WERI-Rb-1 (cell line): ENCODE measurements around the gene SMIM38.

Experiments used
- DNase-seq: peaks from one replicate; pipeline ENCODE4 v3.0.0-alpha.2; 2020
- H3K27ac ChIP-seq: fragments of 250-450 bp; sonication (Bioruptor Pico); 2 replicates; pipeline ENCODE4 v1.5.1; 2020; ENCODE audit warnings: mild to moderate bottlenecking, moderate library complexity
- H3K27me3 ChIP-seq: fragments of 250-450 bp; sonication (Bioruptor Pico); 2 replicates; pipeline ENCODE4 v1.5.1; 2021; ENCODE audit warnings: mild to moderate bottlenecking, low read depth, moderate library complexity; ENCODE audit not compliant: insufficient read depth, severe bottlenecking
- H3K36me3 ChIP-seq: fragments of 250-450 bp; sonication (Bioruptor Pico); 2 replicates; pipeline ENCODE4 v1.5.1; 2020; ENCODE audit warnings: mild to moderate bottlenecking, moderate library complexity
- H3K4me3 ChIP-seq: 2 replicates; pipeline ENCODE4 v1.5.1; 2011; ENCODE audit warnings: low read depth, mild to moderate bottlenecking, control low read depth, low read length
- H3K9me3 ChIP-seq: fragments of 250-450 bp; sonication (Bioruptor Pico); 2 replicates; pipeline ENCODE4 v1.5.1; 2021; ENCODE audit warnings: mild to moderate bottlenecking, moderate library complexity; ENCODE audit not compliant: severe bottlenecking
- TF ChIP-seq, protein P1 (sequence below): IDR thresholded peaks from 2 replicates; pipeline ENCODE4 v1.5.1; 2011; ENCODE audit warnings: low read depth, mild to moderate bottlenecking, control low read depth, inconsistent platforms, low read length

SMIM38 gene

DNA sequence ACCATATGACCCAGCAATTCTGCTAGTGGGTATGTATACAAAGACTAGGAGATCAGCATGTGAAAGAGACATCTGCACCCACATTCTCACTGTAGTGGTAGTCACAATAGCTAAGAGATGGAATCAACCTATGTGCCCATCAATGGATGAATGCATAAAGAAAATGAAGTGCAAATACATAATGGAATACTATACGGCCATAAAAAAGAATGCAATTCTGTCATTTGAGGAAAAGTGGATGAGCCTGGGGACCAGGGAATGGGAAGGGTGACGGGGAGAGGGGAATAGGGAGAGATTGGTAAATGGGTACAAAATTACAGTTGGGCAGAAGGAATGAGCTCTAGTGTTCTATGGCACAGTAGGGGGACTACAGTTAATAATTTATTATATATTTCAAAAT, 26.7 kb upstream of the SMIM38 start:
- Histone ChIP-seq H3K27me3 (no peaks in the 10 kb centered on the region), H3K27ac (no peak overlapping the region), H3K36me3 (no peaks in the 10 kb centered on the region), H3K9me3 (peaks cover 15% of the 10 kb centered on the region), H3K4me3 (no peak overlapping the region)
- no peak for DNase-seq
- TF ChIP-seq, protein P1, sequence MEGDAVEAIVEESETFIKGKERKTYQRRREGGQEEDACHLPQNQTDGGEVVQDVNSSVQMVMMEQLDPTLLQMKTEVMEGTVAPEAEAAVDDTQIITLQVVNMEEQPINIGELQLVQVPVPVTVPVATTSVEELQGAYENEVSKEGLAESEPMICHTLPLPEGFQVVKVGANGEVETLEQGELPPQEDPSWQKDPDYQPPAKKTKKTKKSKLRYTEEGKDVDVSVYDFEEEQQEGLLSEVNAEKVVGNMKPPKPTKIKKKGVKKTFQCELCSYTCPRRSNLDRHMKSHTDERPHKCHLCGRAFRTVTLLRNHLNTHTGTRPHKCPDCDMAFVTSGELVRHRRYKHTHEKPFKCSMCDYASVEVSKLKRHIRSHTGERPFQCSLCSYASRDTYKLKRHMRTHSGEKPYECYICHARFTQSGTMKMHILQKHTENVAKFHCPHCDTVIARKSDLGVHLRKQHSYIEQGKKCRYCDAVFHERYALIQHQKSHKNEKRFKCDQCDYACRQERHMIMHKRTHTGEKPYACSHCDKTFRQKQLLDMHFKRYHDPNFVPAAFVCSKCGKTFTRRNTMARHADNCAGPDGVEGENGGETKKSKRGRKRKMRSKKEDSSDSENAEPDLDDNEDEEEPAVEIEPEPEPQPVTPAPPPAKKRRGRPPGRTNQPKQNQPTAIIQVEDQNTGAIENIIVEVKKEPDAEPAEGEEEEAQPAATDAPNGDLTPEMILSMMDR, result no peak

DNA sequence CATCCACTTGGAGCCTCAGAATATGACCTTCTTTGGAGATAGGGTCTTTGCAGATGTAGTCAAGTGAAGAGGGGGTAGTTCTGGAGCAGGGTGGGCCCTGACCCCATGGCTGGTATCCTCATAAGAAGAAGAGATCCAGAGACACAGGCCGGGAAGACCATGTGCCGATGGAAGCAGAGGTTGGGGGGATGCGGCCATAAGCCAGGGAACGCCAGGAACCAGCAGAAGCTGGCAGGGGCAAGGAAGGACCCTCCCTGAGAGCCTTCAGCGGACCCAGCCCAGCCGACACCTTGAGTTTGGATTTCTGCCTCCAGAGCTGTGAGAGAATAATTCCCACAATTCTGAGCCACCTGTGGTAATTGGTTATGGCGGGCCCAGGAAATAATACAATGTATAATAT, 26.1 kb upstream of the SMIM38 start:
- no peak for DNase-seq
- Histone ChIP-seq H3K27me3 (no peaks in the 10 kb centered on the region), H3K36me3 (no peaks in the 10 kb centered on the region), H3K4me3 (no peak overlapping the region), H3K9me3 (peaks cover 15% of the 10 kb centered on the region), H3K27ac (no peak overlapping the region)
- TF ChIP-seq, protein P1, result no peak

- Histone ChIP-seq H3K27ac (no peak overlapping the region), H3K36me3 (no peaks in the 10 kb centered on the region), H3K4me3 (no peak overlapping the region), H3K9me3 (peaks cover 15% of the 10 kb centered on the region), H3K27me3 (no peaks in the 10 kb centered on the region)
- DNase-seq, result no peak
- TF ChIP-seq, protein P1, result no peak
Observed at GRCh38 chr11:69130654-69131053, 25.1 kb upstream of the SMIM38 start.

GRCh38 chr11:69131121-69131566, 24.6 kb upstream of the SMIM38 start:
- no peak overlapping the region for H3K27ac ChIP-seq

GRCh38 chr11:69131644-69132300, 24.0 kb upstream of the SMIM38 start:
- no peak overlapping the region for H3K4me3 ChIP-seq
- no peaks in the 10 kb centered on the region for H3K27me3 ChIP-seq
- H3K9me3 ChIP-seq, result peaks cover 15% of the 10 kb centered on the region
- H3K36me3 ChIP-seq, result no peaks in the 10 kb centered on the region
- peak; percentile 76 for DNase-seq
- TF ChIP-seq, protein P1, result peak; percentile 94
- H3K27ac ChIP-seq, result no peak overlapping the region

More at GRCh38 chr11:69131121-69131566, 24.6 kb upstream of the SMIM38 start:
- H3K27me3 ChIP-seq, result no peaks in the 10 kb centered on the region
- no peak for DNase-seq
- H3K4me3 ChIP-seq, result no peak overlapping the region
- no peaks in the 10 kb centered on the region for H3K36me3 ChIP-seq
- peaks cover 15% of the 10 kb centered on the region for H3K9me3 ChIP-seq
- TF ChIP-seq, protein P1, result no peak

GRCh38 chr11:69132301-69132670, 23.4 kb upstream of the SMIM38 start:
- Histone ChIP-seq H3K27ac (no peak overlapping the region), H3K36me3 (no peaks in the 10 kb centered on the region), H3K9me3 (peaks cover 15% of the 10 kb centered on the region), H3K4me3 (no peak overlapping the region), H3K27me3 (no peaks in the 10 kb centered on the region)
- TF ChIP-seq, protein P1, result no peak
- no peak for DNase-seq
